ENCODE measurements around the gene AKAP6.

AKAP6 gene

DNA sequence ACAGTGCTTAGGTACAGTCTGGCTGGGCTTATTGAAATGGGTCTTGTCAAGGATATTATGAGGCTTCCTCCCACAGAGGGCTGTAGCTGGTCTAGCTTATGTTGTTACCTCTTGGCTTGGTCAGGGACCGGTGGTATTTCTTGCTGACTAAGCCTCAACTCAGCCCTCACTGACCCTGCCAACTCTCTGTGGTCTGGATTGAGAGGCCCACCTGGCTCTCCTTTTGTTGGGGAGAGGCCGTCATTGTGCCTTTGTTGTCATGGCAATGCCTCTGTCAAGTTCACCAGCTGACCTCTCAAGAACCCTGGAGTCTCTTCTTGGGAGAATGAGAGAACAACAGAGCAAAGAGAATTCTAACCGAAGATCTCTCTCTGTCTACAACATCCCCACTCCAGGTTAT is 364.0 kb downstream of the AKAP6 start:
- POLR2A ChIA-PET (ENCODE audit: low non-redundant PET), result no interaction called here
- DNase-seq (ENCODE audit: low spot score), result no peak
- TF ChIP-seq, protein P1, sequence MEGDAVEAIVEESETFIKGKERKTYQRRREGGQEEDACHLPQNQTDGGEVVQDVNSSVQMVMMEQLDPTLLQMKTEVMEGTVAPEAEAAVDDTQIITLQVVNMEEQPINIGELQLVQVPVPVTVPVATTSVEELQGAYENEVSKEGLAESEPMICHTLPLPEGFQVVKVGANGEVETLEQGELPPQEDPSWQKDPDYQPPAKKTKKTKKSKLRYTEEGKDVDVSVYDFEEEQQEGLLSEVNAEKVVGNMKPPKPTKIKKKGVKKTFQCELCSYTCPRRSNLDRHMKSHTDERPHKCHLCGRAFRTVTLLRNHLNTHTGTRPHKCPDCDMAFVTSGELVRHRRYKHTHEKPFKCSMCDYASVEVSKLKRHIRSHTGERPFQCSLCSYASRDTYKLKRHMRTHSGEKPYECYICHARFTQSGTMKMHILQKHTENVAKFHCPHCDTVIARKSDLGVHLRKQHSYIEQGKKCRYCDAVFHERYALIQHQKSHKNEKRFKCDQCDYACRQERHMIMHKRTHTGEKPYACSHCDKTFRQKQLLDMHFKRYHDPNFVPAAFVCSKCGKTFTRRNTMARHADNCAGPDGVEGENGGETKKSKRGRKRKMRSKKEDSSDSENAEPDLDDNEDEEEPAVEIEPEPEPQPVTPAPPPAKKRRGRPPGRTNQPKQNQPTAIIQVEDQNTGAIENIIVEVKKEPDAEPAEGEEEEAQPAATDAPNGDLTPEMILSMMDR (conservative IDR thresholded peaks at IDR 0.05; ENCODE audit: low read depth), result no peak

DNA sequence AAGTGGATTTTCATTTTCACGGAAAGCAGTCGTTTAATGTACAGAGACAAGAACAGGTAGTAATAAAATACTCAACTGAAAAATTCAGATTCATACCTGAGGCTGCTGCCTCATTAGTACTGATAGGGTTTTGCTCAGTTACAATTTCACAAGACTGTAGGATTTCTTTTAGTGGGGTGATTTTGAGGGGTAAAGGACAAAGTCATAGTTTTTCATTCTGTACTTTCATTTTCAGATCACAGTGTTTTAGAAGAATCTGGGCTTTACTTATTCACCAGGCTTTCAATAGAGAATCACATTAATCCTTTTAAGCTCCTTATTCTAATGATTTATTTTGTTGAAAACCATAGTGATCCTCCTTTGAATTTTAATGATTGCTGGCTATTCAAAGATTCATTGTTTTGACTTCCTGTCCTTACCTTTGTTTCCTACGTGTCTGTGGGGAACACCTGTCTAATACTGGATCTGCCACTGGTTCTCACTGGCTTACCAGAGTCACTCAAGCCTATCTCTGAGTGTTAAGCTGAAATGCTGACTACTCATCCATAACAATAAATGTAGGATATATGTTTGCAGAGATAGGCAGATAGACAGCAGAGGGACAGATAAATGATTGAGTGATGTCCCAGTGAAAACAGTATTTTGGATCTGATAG is 365.8 kb downstream of the AKAP6 start:
- DNase-seq (ENCODE audit: low spot score), result no peak
- TF ChIP-seq, protein P1 (conservative IDR thresholded peaks at IDR 0.05; ENCODE audit: low read depth), result no peak
- ChIA-PET CTCF (no interaction called here), POLR2A (ENCODE audit: low non-redundant PET) (no interaction called here)
- no peak overlapping the region for H3K27ac ChIP-seq

More for the DNA sequence above, 364.0 kb downstream of the AKAP6 start:
- CTCF ChIA-PET, result no interaction called here
- no peak overlapping the region for H3K27ac ChIP-seq

DNA sequence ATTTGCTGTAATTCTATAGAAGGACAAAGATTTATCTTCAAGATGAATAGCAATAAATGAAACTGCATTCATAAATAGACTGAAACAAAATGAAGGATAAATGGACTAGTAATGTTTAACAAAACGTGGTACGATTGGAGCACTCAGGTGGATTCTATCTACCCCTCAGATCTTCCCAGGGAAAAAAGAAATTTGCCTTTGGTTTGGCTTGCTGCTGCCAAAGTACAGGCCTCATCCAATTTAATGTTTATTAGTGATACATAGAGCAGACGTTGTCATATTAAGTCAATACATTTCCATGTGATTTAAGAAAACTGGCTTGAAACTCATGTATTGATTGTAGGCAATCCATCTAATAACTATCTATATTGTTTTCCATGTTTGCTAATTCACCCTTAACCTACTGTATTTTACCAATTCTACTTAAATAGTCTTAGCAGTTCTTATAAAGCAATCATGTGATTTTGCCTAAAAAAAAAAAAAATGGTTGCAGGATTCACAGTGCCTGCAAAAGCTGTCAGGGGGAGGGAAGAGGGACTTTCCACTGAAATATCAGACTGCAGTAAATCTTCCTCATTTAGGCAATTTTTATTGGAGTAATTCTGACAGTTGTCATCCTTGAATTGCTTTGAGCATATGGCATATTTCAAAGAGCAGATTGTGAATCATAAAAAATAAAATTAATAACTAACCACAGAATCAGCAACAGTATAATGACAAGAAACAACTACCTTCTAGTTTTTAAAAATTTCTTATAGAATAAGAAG is 367.4 kb downstream of the AKAP6 start:
- no peak for DNase-seq (ENCODE audit: low spot score)
- CTCF ChIA-PET, result no interaction called here
- TF ChIP-seq, protein P1 (conservative IDR thresholded peaks at IDR 0.05; ENCODE audit: low read depth), result no peak
- no peak overlapping the region for H3K27ac ChIP-seq
- POLR2A ChIA-PET (ENCODE audit: low non-redundant PET), result no interaction called here

DNA sequence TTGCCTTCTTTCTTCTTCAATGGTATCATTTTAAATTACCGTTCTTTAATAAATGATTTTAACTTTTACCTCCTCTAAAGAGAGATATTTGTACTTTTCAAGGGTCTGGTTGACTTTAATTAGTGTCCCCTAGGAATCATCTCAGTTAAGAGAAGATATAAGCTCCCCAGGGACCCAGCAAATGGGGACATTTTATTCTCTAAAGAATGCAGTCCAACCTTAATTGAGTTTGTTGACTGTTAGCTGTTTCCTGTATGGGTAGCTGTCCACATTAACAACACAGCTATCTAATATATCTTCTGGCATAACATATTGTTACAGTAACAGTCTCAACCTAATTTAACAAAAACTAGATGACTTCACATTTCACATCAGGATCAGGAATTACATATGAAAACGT is 368.0 kb downstream of the AKAP6 start:
- POLR2A ChIA-PET (ENCODE audit: low non-redundant PET), result no interaction called here
- no peak overlapping the region for H3K27ac ChIP-seq
- CTCF ChIA-PET, result no interaction called here
- no peak for DNase-seq (ENCODE audit: low spot score)
- TF ChIP-seq, protein P1 (conservative IDR thresholded peaks at IDR 0.05; ENCODE audit: low read depth), result no peak

DNA sequence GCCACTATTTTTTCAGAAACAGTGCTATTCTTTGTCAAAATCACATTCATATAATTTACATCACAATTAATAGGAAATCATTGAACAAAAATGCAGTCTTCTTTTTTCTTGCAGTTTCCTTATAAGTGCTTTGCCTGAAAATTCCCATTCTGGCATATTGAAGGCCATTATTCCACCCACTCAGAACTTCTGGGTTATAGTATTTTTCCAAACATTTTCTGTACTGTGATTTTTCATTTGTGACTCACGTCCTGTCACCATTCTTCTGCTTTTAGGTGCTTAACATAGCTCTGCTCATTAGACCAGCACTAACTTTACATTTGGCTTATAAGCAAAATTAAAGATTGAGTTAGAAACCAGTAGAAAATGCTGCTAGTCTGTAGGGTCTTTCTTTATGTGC is 368.6 kb downstream of the AKAP6 start:
- CTCF ChIA-PET, result interaction anchor here (0.7 kb wide), 1 partner anchor 111 kb away, joined by 3 read pairs; no protein-coding TSS in a partner anchor
- no peak for DNase-seq (ENCODE audit: low spot score)
- POLR2A ChIA-PET (ENCODE audit: low non-redundant PET), result no interaction called here
- TF ChIP-seq, protein P1 (conservative IDR thresholded peaks at IDR 0.05; ENCODE audit: low read depth), result no peak
- no peak overlapping the region for H3K27ac ChIP-seq

DNA sequence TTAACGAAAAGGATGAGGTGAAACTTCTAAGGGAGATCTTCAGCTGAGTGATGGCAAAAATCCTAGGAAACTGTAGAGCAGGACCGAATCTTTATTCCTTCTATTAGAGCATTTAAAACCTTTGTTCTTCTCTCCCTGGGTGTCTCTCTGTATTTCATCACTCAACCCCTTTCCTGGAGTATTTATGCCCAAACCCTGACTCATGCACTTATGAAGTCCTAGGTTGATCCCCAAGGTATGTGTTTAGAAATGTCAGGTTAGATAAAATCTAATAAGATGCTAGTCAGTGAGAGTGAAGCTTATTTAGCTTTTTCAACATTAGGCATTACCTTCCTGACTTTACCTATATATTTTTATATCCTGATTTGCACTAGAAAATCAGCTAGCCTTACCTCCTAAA is 369.7 kb downstream of the AKAP6 start:
- DNase-seq (ENCODE audit: low spot score), result no peak
- H3K27ac ChIP-seq, result no peak overlapping the region
- POLR2A ChIA-PET (ENCODE audit: low non-redundant PET), result no interaction called here
- CTCF ChIA-PET, result no interaction called here
- TF ChIP-seq, protein P1 (conservative IDR thresholded peaks at IDR 0.05; ENCODE audit: low read depth), result no peak
